Gastrocnemius medialis (tissue), 4 donors: ENCODE results near the gene MKNK2.

Experiments used
- POLR2A ChIP-seq, 2 donors: fragments of 450-650 bp; IDR thresholded peaks; one replicate each; pipeline ENCODE4 v1.6.1; 2017; ENCODE audit warnings: antibody characterized with exemption in 2 of 2, mild to moderate bottlenecking in 2 of 2, moderate library complexity in 2 of 2
- TF ChIP-seq, protein P1 (sequence below), 5 experiments: fragments of 450-650 bp in 3 of 5; fragments of 200-600 bp in 2 of 5; sonication (generic) in 2 of 5; IDR thresholded peaks in 4 of 5; conservative IDR thresholded peaks in 1 of 5; 1 replicate in 4 of 5; 2 replicates in 1 of 5; pipeline ENCODE4 v1.5.1; 2016 to 2019; ENCODE audit warnings: antibody characterized with exemption in 5 of 5, mild to moderate bottlenecking in 3 of 5, moderate library complexity in 3 of 5

DNA sequence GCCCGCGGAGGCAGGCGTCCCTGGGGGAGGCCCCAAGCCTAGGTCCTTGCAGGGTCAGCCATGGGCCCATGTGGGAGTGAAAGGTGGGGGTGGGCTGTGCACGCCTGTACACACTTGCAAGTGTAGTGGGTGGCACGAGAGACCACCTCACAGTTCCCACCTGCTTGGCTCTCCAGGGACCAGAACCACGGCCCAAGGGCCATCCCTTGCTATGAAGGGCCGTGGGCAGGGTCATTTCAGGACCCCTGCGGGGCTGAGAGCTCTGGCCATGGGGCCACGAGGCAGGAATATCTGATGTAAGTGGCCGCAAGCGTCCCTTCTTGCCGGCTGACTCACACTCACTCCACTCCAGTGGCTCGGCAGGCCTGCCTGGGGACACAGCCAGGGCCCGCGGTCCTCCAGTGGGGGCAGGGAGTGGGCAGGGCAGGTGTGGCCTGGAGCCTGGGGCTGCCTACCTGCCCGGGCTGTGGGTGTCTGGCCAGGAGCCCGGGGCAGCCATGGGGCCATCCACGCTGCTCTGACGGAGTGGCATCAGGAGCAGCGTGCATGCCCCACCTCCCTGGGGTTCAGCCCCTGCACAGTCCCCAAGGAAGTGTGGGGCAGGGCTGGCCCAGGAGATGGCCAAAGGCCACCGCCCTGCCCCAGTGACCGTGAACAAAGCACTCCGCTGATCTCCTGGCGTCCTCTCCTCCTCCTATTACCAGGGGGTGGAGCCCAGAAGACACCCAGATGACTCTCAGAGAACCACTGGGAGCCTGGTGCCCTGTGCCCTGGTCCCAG is 8.6 kb upstream of the MKNK2 start:
- TF ChIP-seq, protein P1, sequence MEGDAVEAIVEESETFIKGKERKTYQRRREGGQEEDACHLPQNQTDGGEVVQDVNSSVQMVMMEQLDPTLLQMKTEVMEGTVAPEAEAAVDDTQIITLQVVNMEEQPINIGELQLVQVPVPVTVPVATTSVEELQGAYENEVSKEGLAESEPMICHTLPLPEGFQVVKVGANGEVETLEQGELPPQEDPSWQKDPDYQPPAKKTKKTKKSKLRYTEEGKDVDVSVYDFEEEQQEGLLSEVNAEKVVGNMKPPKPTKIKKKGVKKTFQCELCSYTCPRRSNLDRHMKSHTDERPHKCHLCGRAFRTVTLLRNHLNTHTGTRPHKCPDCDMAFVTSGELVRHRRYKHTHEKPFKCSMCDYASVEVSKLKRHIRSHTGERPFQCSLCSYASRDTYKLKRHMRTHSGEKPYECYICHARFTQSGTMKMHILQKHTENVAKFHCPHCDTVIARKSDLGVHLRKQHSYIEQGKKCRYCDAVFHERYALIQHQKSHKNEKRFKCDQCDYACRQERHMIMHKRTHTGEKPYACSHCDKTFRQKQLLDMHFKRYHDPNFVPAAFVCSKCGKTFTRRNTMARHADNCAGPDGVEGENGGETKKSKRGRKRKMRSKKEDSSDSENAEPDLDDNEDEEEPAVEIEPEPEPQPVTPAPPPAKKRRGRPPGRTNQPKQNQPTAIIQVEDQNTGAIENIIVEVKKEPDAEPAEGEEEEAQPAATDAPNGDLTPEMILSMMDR (IDR thresholded peaks at IDR 0.05 in 4 of 5, conservative IDR thresholded peaks at IDR 0.05 in 1 of 5) = peak in 1 of 5 experiments; percentile 13
- peak; percentile 87 to 94 for TF ChIP-seq POLR2A (IDR thresholded peaks at IDR 0.05)
